K562 (cell line): ENCODE results near the gene NOL4L. TPM values are rescaled to one million over a fixed set of nuclear protein-coding genes. Genes with fewer than 3 reads are reported as not detected.

Experiments used
- ATAC-seq: fragments of 200-7000 bp; cut with Tn5 transposase; 3 replicates; pipeline ENCODE4 v1.9.1; 2020; ENCODE audit warnings: moderate library complexity
- BruUV-seq: library from RNA; stranded (reverse); fragments of 400-500 nt; replicated peaks from 2 replicates; lab custom pipeline; 2021; lab: Mats Ljungman, UMichigan
- CTCF ChIA-PET: fragments of 300-600 bp; formaldehyde crosslinking; extraction: SDS; loops from one replicate; lab custom pipeline; 2021; ENCODE audit warnings: low intra/inter-chr PET ratio; lab: Yijun Ruan, JAX
- POLR2A ChIA-PET: fragments of 300-600, 350-650 bp; sonication (Branson Sonifier 250); formaldehyde crosslinking; extraction: SDS; loops from one replicate; lab custom pipeline; 2021; ENCODE audit warnings: antibody characterized with exemption, inconsistent platforms; lab: Yijun Ruan, JAX
- DNase-seq, 4 experiments: peaks; one replicate each; pipeline versions ENCODE4 v3.0.0 to v3.0.0-alpha.2; 2011 to 2018; ENCODE audit warnings: low spot score in 3 of 4, mixed read lengths in 3 of 4; ENCODE audit errors: extremely low read depth in 1 of 4
- FAIRE-seq: peaks from 2 replicates; lab custom pipeline; 2011; peaks lifted over from hg19 to GRCh38; lab: Jason Lieb, UNC
- H2AFZ ChIP-seq: 2 replicates; pipeline ENCODE4 v1.6.0; 2011; ENCODE audit warnings: low read depth, low read length, control low read depth, inconsistent platforms
- H3K27ac ChIP-seq: fragments of 200-600 bp; 3 replicates; pipeline ENCODE4 v1.8.0; 2011; ENCODE audit warnings: low read depth, mild to moderate bottlenecking, control low read depth, inconsistent platforms, low read length, moderate library complexity, mixed read lengths; ENCODE audit errors: extremely low read depth
- H3K27me3 ChIP-seq, 2 experiments: fragments of 300-600 bp in 1 of 2; 2 replicates in 1 of 2; 3 replicates in 1 of 2; pipeline versions ENCODE4 v1.6.0 to v1.8.0; 2011; ENCODE audit warnings: inconsistent platforms in 2 of 2, low read length in 2 of 2, mild to moderate bottlenecking in 1 of 2, mixed read lengths in 1 of 2, moderate library complexity in 1 of 2; ENCODE audit not compliant: control insufficient read depth in 2 of 2, insufficient read depth in 2 of 2
- H3K36me3 ChIP-seq: fragments of 300-600 bp; 3 replicates; pipeline ENCODE4 v1.8.0; 2011; ENCODE audit warnings: mild to moderate bottlenecking, low read length, inconsistent platforms; ENCODE audit not compliant: control insufficient read depth, insufficient read depth
- H3K4me1 ChIP-seq, 2 experiments: fragments of 200-600 bp in 1 of 2; replicated peaks in 1 of 2; 2 replicates in 1 of 2; 3 replicates in 1 of 2; pipeline versions ENCODE4 v1.5.1 to v1.8.0; 2011; ENCODE audit warnings: inconsistent platforms in 2 of 2, low read length in 2 of 2, mild to moderate bottlenecking in 1 of 2, mixed read lengths in 1 of 2, moderate library complexity in 1 of 2; ENCODE audit not compliant: control insufficient read depth in 2 of 2, insufficient read depth in 2 of 2
- H3K4me2 ChIP-seq: 2 replicates; pipeline ENCODE4 v1.6.1; 2011; ENCODE audit warnings: low read length, control low read depth, inconsistent platforms, mixed read lengths; ENCODE audit not compliant: insufficient read depth
- H3K4me3 ChIP-seq: fragments of 200-600 bp; sonication (generic), shearing (Covaris generic); 2 replicates; pipeline ENCODE4 v1.5.1; 2016; ENCODE audit warnings: control low read depth, inconsistent platforms
- H3K79me2 ChIP-seq: fragments of 200-600 bp; 3 replicates; pipeline ENCODE4 v1.8.0; 2011; ENCODE audit warnings: low read length, inconsistent platforms; ENCODE audit not compliant: control insufficient read depth, insufficient read depth
- H3K9ac ChIP-seq, 2 experiments: 2 replicates each; pipeline versions ENCODE4 v1.6.0 to v1.6.1; 2011; ENCODE audit warnings: low read depth in 2 of 2, low read length in 2 of 2, control low read depth in 1 of 2, inconsistent platforms in 1 of 2, mild to moderate bottlenecking in 1 of 2, mixed read lengths in 1 of 2; ENCODE audit not compliant: insufficient read depth in 1 of 2
- H3K9me1 ChIP-seq: one replicate; pipeline ENCODE4 v1.6.0; 2011; ENCODE audit warnings: inconsistent platforms, mild to moderate bottlenecking, low read length, moderate library complexity; ENCODE audit not compliant: control insufficient read depth, insufficient read depth
- H3K9me3 ChIP-seq: replicated peaks from 2 replicates; pipeline ENCODE4 v1.5.1; 2011; ENCODE audit warnings: low read depth, low read length, inconsistent platforms; ENCODE audit not compliant: control insufficient read depth, insufficient read depth
- H4K20me1 ChIP-seq: replicated peaks from 2 replicates; pipeline ENCODE4 v1.6.1; 2011; ENCODE audit warnings: low read length, inconsistent platforms, mixed read lengths; ENCODE audit not compliant: control insufficient read depth, insufficient read depth
- BACH1 ChIP-seq: fragments of 200-800 bp; sonication (Bioruptor generic); IDR thresholded peaks from 2 replicates; pipeline ENCODE4 v1.6.1; 2016; ENCODE audit warnings: missing genetic modification characterization, missing compliant biosample characterization
- BRF1 ChIP-seq: IDR thresholded peaks from 3 replicates; pipeline ENCODE4 v1.6.1; 2011; ENCODE audit warnings: borderline replicate concordance, mild to moderate bottlenecking; ENCODE audit not compliant: insufficient read length; ENCODE audit errors: extremely low read depth
- CHAMP1 ChIP-seq: fragments of 450-650 bp; IDR thresholded peaks from 2 replicates; pipeline ENCODE4 v1.6.1; 2016; ENCODE audit warnings: mild to moderate bottlenecking
- GTF2E2 ChIP-seq: fragments of 200-800 bp; sonication (Bioruptor generic); IDR thresholded peaks from 2 replicates; pipeline ENCODE4 v1.6.1; 2016; ENCODE audit warnings: missing genetic modification characterization, missing compliant biosample characterization
- ILK ChIP-seq: fragments of 450-650 bp; IDR thresholded peaks from 2 replicates; pipeline ENCODE4 v1.6.1; 2016; ENCODE audit warnings: missing genetic modification characterization, low read depth, mild to moderate bottlenecking, missing compliant biosample characterization, moderate library complexity, borderline replicate concordance
- KLF13 ChIP-seq: fragments of 450-650 bp; IDR thresholded peaks from 2 replicates; pipeline ENCODE4 v1.6.1; 2016; ENCODE audit warnings: missing genetic modification characterization, low read depth, mild to moderate bottlenecking, missing compliant biosample characterization, moderate library complexity, borderline replicate concordance
- PML ChIP-seq: IDR thresholded peaks from 2 replicates; pipeline ENCODE4 v1.6.1; 2012; ENCODE audit warnings: low read length, inconsistent platforms
- SAP30 ChIP-seq: fragments of 200-600 bp; sonication (generic); IDR thresholded peaks from 2 replicates; pipeline ENCODE4 v1.6.1; 2012; ENCODE audit warnings: borderline replicate concordance, low read depth, mild to moderate bottlenecking, moderate library complexity, low read length, control low read depth, inconsistent platforms; ENCODE audit not compliant: insufficient read depth, poor library complexity, severe bottlenecking
- STAT5A ChIP-seq: IDR thresholded peaks from 2 replicates; pipeline ENCODE4 v1.6.1; 2012; ENCODE audit warnings: low read length, inconsistent platforms, borderline replicate concordance
- SUPT5H ChIP-seq: fragments of 450-650 bp; IDR thresholded peaks from 2 replicates; pipeline ENCODE4 v1.6.1; 2016
- ZNF512 ChIP-seq: IDR thresholded peaks from 2 replicates; pipeline ENCODE4 v1.6.1; 2016; ENCODE audit warnings: missing genetic modification characterization, missing compliant biosample characterization
- WGBS: fragments of 100-300 bp; shearing (Covaris generic); methylation state at CpG from one replicate; pipeline ENCODE4 v1.1.6; 2016; ENCODE audit warnings: low coverage, mixed read lengths; ENCODE audit not compliant: insufficient coverage; ENCODE audit errors: missing lambda C conversion rate; 5-methylcytosine and 5-hydroxymethylcytosine counted together
- in situ Hi-C: fragments of 300-500 bp; cut with MboI; formaldehyde crosslinking; loops from 4 replicates; pipeline ENCODE4 v1.15.0; 2018; ENCODE audit warnings: inconsistent platforms, mixed read lengths
- intact Hi-C: fragments of 100-400 bp; cut with micrococcal nuclease; formaldehyde crosslinking; loops from 2 replicates; pipeline ENCODE4 v1.14.2; 2022
- polyA plus RNA-seq, 8 experiments: library from polyadenylated mRNA; depleted of rRNA in 4 of 8; stranded (reverse) in 5 of 8; unstranded in 3 of 8; fragments of >200 nt; fragmentation: Nextera tagmentation in 2 of 8; fragmentation: Illumina TruSeq in 1 of 8; extraction: Ambion mirVana in 2 of 8; extraction: Trizol in 1 of 8; gene quantifications; 2 replicates each; pipeline versions ENCODE4 v1.2.1 to v1.2.3, GENCODE V29; 2011 to 2014; ENCODE audit warnings: inconsistent platforms in 1 of 8, missing spikeins in 1 of 8
- total RNA-seq, 7 experiments: library from RNA; depleted of rRNA in 6 of 7; stranded (reverse); fragments of >200 nt in 6 of 7; fragmentation: Illumina TruSeq in 2 of 7; extraction: Trizol in 2 of 7; gene quantifications; 2 replicates each; pipeline versions ENCODE4 v1.2.1 to v1.2.3, GENCODE V29; 2011 to 2021; ENCODE audit warnings: low replicate concordance in 1 of 7

Gene NOL4L
- total and polyA plus RNA-seq, 9 of the 15 experiments (the other 6 are each of a cell fraction or from before 2014, with no cell fraction given): 5.1 to 36.2 (median 13.6) TPM

GRCh38 chr20:32396646-32397160 lies 188.4 kb downstream of the NOL4L start:
- H2AFZ ChIP-seq: no peak overlapping the region
- peaks cover 15% of the 10 kb centered on the region for H3K36me3 ChIP-seq
- FAIRE-seq (no peak), ATAC-seq (no peak)
- no peaks in the 10 kb centered on the region for H4K20me1 ChIP-seq
- POLR2A ChIA-PET: interaction anchor here (0.6 to 1.8 kb wide), 2 partner anchors 12 to 38 kb away, joined by 4 to 6 read pairs; no protein-coding TSS in a partner anchor
- H3K27me3 ChIP-seq: no peaks in the 10 kb centered on the region
- no peaks in the 10 kb centered on the region for H3K9me1 ChIP-seq
- CTCF ChIA-PET: interaction anchor here (0.6 kb wide), 1 partner anchor 256 kb away, joined by 3 read pairs; no protein-coding TSS in a partner anchor
- no peaks in the 10 kb centered on the region for H3K9me3 ChIP-seq
- TF ChIP-seq PML: no peak
- no peak for TF ChIP-seq BRF1
- no peak for TF ChIP-seq SUPT5H
- no peak for TF ChIP-seq ILK (tag)
- TF ChIP-seq, all 486 proteins: peak for 0
- BruUV-seq: no TSS peak
- H3K4me3 ChIP-seq: no peak overlapping the region
- H3K4me2 ChIP-seq: no peak overlapping the region
- no peak overlapping the region for H3K9ac ChIP-seq
- intact Hi-C loops: loop anchor here (2.0 kb wide), 1 partner anchor 38 kb away; the partner anchor contains the start of gene ASXL1
- peaks cover 58% of the 10 kb centered on the region for H3K79me2 ChIP-seq
- no peak for DNase-seq
- 87% methylated on average over 3 of the region's 3 CpGs for WGBS
- H3K27ac ChIP-seq: no peak overlapping the region; the same call in 2 of the 3 replicates
- in situ Hi-C loops: no loop called here
- peaks cover 7 to 8% of the 10 kb centered on the region in 2 experiments; a peak in 4 of 5 replicates for H3K4me1 ChIP-seq

GRCh38 chr20:32395066-32395465 lies 190.1 kb downstream of the NOL4L start:
- no peak overlapping the region for H2AFZ ChIP-seq
- in situ Hi-C loops: no loop called here
- ChIA-PET CTCF (no interaction called here), POLR2A (interaction anchor here (1.0 to 1.5 kb wide), 3 partner anchors 10 to 37 kb away, joined by 3 to 6 read pairs (median 3); partner anchors contain the start of gene ASXL1)
- ATAC-seq: no peak
- peak overlapping the region; percentile 39; the same call in 1 of the 3 replicates for H3K27ac ChIP-seq
- H3K4me3 ChIP-seq: no peak overlapping the region
- H4K20me1 ChIP-seq: no peaks in the 10 kb centered on the region
- BruUV-seq: no TSS peak
- H3K9me3 ChIP-seq: no peaks in the 10 kb centered on the region
- WGBS: 40% methylated on average over 3 of the region's 3 CpGs
- H3K27me3 ChIP-seq: no peaks in the 10 kb centered on the region
- H3K79me2 ChIP-seq: peaks cover 53% of the 10 kb centered on the region
- DNase-seq: no peak
- peaks cover 20% of the 10 kb centered on the region for H3K36me3 ChIP-seq
- intact Hi-C loops: no loop called here
- H3K4me1 ChIP-seq: peaks cover 5 to 13% of the 10 kb centered on the region in 2 experiments; a peak in 4 of 5 replicates
- H3K4me2 ChIP-seq: no peak overlapping the region
- H3K9me1 ChIP-seq: no peaks in the 10 kb centered on the region
- no peak overlapping the region for H3K9ac ChIP-seq
- FAIRE-seq: no peak
- TF ChIP-seq ZNF512 (tag): no peak
- no peak for TF ChIP-seq CHAMP1
- TF ChIP-seq SAP30: no peak
- no peak for TF ChIP-seq GTF2E2 (tag)
- no peak for TF ChIP-seq BACH1
- TF ChIP-seq STAT5A: no peak
- no peak for TF ChIP-seq KLF13 (tag)
